Type B pancreatic cell (in vitro differentiated cells): ENCODE data around the gene TIMELESS. TPM values are rescaled to one million over a fixed set of nuclear protein-coding genes. Genes with fewer than 3 reads are reported as not detected.

Experiments used
- DNase-seq: peaks from one replicate; pipeline ENCODE4 v3.0.0; 2021; ENCODE audit warnings: mixed read lengths; ENCODE audit not compliant: unreplicated experiment; ENCODE audit errors: extremely low spot score
- H3K27ac Mint-ChIP-seq: 2 replicates; pipeline ENCODE4 v1.8.0; 2021; ENCODE audit warnings: mild to moderate bottlenecking, mixed read lengths
- H3K27me3 Mint-ChIP-seq: 2 replicates; pipeline ENCODE4 v1.8.0; 2021; ENCODE audit warnings: mixed read lengths
- H3K36me3 Mint-ChIP-seq: 2 replicates; pipeline ENCODE4 v1.8.0; 2021; ENCODE audit warnings: mixed read lengths
- H3K4me1 Mint-ChIP-seq: one replicate; pipeline ENCODE4 v1.8.0; 2021; ENCODE audit warnings: mixed read lengths; ENCODE audit not compliant: unreplicated experiment
- H3K4me3 Mint-ChIP-seq: 2 replicates; pipeline ENCODE4 v1.8.0; 2021; ENCODE audit warnings: mild to moderate bottlenecking, mixed read lengths
- H3K9me3 Mint-ChIP-seq: 2 replicates; pipeline ENCODE4 v1.8.0; 2021; ENCODE audit warnings: mixed read lengths
- CTCF ChIP-seq: fragments of 200-600 bp; sonication (generic); conservative IDR thresholded peaks from 2 replicates; pipeline ENCODE4 v1.5.0; 2021; ENCODE audit warnings: antibody characterized with exemption, mild to moderate bottlenecking
- total RNA-seq: library from RNA; stranded (reverse); gene quantifications from 2 replicates; pipeline ENCODE4 v1.2.1, GENCODE V29; 2021; ENCODE audit warnings: low replicate concordance

The TIMELESS gene
- total RNA-seq, 1 donor from 2014 or later: 57.4 TPM

- TF ChIP-seq CTCF: no peak
- H3K4me1 Mint-ChIP-seq: peaks cover 7% of the 10 kb centered on the region
- H3K27me3 Mint-ChIP-seq: no peaks in the 10 kb centered on the region
- H3K9me3 Mint-ChIP-seq: no peaks in the 10 kb centered on the region
- DNase-seq: no peak
- no peak overlapping the region for H3K27ac Mint-ChIP-seq
- no peak overlapping the region for H3K4me3 Mint-ChIP-seq
- H3K36me3 Mint-ChIP-seq: peaks cover 5% of the 10 kb centered on the region
Observed at GRCh38 chr12:56434828-56435227, 14.4 kb downstream of the TIMELESS start.

GRCh38 chr12:56431850-56432249 lies 17.4 kb downstream of the TIMELESS start:
- no peak for DNase-seq
- no peak overlapping the region for H3K27ac Mint-ChIP-seq
- no peaks in the 10 kb centered on the region for H3K27me3 Mint-ChIP-seq
- H3K4me1 Mint-ChIP-seq: no peaks in the 10 kb centered on the region
- peaks cover 13% of the 10 kb centered on the region for H3K36me3 Mint-ChIP-seq
- TF ChIP-seq CTCF: no peak
- no peak overlapping the region for H3K4me3 Mint-ChIP-seq
- no peaks in the 10 kb centered on the region for H3K9me3 Mint-ChIP-seq

GRCh38 chr12:56431288-56431687 lies 17.9 kb downstream of the TIMELESS start:
- H3K4me3 Mint-ChIP-seq: no peak overlapping the region
- peaks cover 13% of the 10 kb centered on the region for H3K36me3 Mint-ChIP-seq
- no peak overlapping the region for H3K27ac Mint-ChIP-seq
- no peak for DNase-seq
- no peak for TF ChIP-seq CTCF
- H3K9me3 Mint-ChIP-seq: no peaks in the 10 kb centered on the region
- no peaks in the 10 kb centered on the region for H3K4me1 Mint-ChIP-seq
- H3K27me3 Mint-ChIP-seq: no peaks in the 10 kb centered on the region

GRCh38 chr12:56425940-56426438 lies 23.2 kb downstream of the TIMELESS start:
- H3K9me3 Mint-ChIP-seq: no peaks in the 10 kb centered on the region

GRCh38 chr12:56425193-56425592 lies 24.0 kb downstream of the TIMELESS start:
- H3K4me1 Mint-ChIP-seq: no peaks in the 10 kb centered on the region
- TF ChIP-seq CTCF: no peak
- H3K9me3 Mint-ChIP-seq: no peaks in the 10 kb centered on the region
- no peak overlapping the region for H3K27ac Mint-ChIP-seq
- no peak overlapping the region for H3K4me3 Mint-ChIP-seq
- no peak for DNase-seq
- H3K36me3 Mint-ChIP-seq: peaks cover 16% of the 10 kb centered on the region
- no peaks in the 10 kb centered on the region for H3K27me3 Mint-ChIP-seq

More at GRCh38 chr12:56425940-56426438, 23.2 kb downstream of the TIMELESS start:
- H3K4me3 Mint-ChIP-seq: no peak overlapping the region
- no peak for TF ChIP-seq CTCF
- no peaks in the 10 kb centered on the region for H3K27me3 Mint-ChIP-seq
- no peak for DNase-seq
- no peaks in the 10 kb centered on the region for H3K4me1 Mint-ChIP-seq
- H3K36me3 Mint-ChIP-seq: peaks cover 14% of the 10 kb centered on the region
- H3K27ac Mint-ChIP-seq: no peak overlapping the region

- Mint-ChIP-seq H3K27ac (no peak overlapping the region), H3K4me1 (no peaks in the 10 kb centered on the region), H3K27me3 (no peaks in the 10 kb centered on the region), H3K4me3 (no peak overlapping the region), H3K36me3 (peaks cover 19% of the 10 kb centered on the region), H3K9me3 (no peaks in the 10 kb centered on the region)
- no peak for TF ChIP-seq CTCF
- no peak for DNase-seq
Observed at GRCh38 chr12:56420411-56420810, 28.8 kb downstream of the TIMELESS start.
